Measurements from ENCODE around the gene GRPEL1. TPM values are rescaled to one million over a fixed set of nuclear protein-coding genes. Genes with fewer than 3 reads are reported as not detected.

The GRPEL1 gene
- total RNA-seq, 1 experiment from 2014 or later: 74.5 TPM

DNA sequence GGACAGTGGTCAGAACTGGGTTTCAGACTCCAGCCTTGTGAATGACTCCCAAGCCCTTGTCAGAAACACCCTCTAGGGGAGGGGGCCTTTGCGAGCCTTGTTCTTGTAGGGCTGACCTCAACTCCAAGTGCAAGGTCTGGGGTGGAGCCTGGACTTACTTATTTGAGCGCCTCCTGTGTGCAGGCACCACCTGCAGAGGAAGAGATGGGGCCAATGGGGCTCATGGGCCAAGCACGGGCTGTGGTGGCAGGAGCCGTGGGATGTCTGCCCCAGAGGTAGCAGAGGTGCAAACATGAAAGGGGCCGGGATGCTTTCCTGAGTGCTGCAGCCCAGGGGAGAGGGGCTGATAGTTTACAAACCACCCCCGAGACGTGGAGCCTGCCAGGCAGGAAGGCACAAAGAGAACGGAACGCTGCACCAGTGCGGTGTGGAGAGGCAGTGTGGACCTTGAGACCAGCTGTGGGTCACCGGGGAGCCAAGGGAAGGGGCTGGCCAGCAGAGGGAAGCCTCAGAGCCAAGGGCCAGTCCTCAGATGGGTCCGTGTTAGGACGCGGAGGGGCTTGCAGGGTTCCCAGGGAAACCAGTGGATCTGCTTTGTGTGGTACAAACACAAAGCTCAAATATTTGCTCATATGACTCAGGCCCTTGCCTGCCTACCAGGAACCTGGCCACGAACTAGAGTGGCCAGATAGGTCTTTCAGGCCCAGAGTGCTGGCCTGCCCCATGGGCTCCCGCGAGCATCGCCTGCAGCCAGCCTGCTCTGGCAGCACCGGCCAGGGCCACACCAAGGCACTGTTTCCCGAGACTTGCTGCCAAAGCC is 33.4 kb downstream of the GRPEL1 start:
- DNase-seq (peak; percentile 88), ATAC-seq (peak; percentile 92)
- peak overlapping the region; percentile 71 for H3K27ac ChIP-seq (ENCODE audit: low read length)
- peaks cover 10% of the 10 kb centered on the region; the same call in 1 of the 2 replicates for H3K36me3 ChIP-seq (ENCODE audit: low read depth, low read length)
- CTCF ChIA-PET: interaction anchor here (0.9 kb wide), 1 partner anchor 12 kb away, joined by 3 read pairs; no protein-coding TSS in a partner anchor
- H2AFZ ChIP-seq (ENCODE audit: low read length): peak overlapping the region; percentile 40
- no peaks in the 10 kb centered on the region for H3K9me3 ChIP-seq (ENCODE audit: low read length)
- no peaks in the 10 kb centered on the region for H3K79me2 ChIP-seq (ENCODE audit: low read length)
- H3K27me3 ChIP-seq (ENCODE audit: low read length): no peaks in the 10 kb centered on the region
- peak overlapping the region; percentile 70 for H3K4me2 ChIP-seq (ENCODE audit: low read length)
- H3K9ac ChIP-seq (ENCODE audit: low read length): peak overlapping the region; percentile 36
- no peaks in the 10 kb centered on the region for H3K9me2 ChIP-seq (replicated peaks; ENCODE audit: low read length)
- BruUV-seq (replicated peaks): no TSS peak
- no peaks in the 10 kb centered on the region for H4K20me1 ChIP-seq (ENCODE audit: low read length)
- TF ChIP-seq EZH2 (IDR thresholded peaks at IDR 0.05; ENCODE audit: low read length, unreplicated experiment) (no peak), EZH2phosphoT487 (IDR thresholded peaks at IDR 0.05; ENCODE audit: borderline replicate concordance, low read length) (no peak)
- TF ChIP-seq, protein P1, sequence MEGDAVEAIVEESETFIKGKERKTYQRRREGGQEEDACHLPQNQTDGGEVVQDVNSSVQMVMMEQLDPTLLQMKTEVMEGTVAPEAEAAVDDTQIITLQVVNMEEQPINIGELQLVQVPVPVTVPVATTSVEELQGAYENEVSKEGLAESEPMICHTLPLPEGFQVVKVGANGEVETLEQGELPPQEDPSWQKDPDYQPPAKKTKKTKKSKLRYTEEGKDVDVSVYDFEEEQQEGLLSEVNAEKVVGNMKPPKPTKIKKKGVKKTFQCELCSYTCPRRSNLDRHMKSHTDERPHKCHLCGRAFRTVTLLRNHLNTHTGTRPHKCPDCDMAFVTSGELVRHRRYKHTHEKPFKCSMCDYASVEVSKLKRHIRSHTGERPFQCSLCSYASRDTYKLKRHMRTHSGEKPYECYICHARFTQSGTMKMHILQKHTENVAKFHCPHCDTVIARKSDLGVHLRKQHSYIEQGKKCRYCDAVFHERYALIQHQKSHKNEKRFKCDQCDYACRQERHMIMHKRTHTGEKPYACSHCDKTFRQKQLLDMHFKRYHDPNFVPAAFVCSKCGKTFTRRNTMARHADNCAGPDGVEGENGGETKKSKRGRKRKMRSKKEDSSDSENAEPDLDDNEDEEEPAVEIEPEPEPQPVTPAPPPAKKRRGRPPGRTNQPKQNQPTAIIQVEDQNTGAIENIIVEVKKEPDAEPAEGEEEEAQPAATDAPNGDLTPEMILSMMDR (conservative IDR thresholded peaks at IDR 0.05; ENCODE audit: low read depth, low read length): no peak
- peaks cover 29% of the 10 kb centered on the region for H3K4me1 ChIP-seq (ENCODE audit: insufficient read depth, low read length)
- POLR2A ChIA-PET (ENCODE audit: unreplicated experiment): interaction anchor here (0.6 to 1.2 kb wide), 6 partner anchors 8 to 361 kb away, joined by 4 to 14 read pairs (median 5); partner anchors contain the start of genes GRPEL1 and TADA2B
- intact Hi-C loops (cut with micrococcal nuclease): no loop called here
- H3F3A ChIP-seq (ENCODE audit: low read length, unreplicated experiment): no peaks in the 10 kb centered on the region
- H3K4me3 ChIP-seq (ENCODE audit: low read length): no peak overlapping the region; the same call in 1 of the 2 replicates

DNA sequence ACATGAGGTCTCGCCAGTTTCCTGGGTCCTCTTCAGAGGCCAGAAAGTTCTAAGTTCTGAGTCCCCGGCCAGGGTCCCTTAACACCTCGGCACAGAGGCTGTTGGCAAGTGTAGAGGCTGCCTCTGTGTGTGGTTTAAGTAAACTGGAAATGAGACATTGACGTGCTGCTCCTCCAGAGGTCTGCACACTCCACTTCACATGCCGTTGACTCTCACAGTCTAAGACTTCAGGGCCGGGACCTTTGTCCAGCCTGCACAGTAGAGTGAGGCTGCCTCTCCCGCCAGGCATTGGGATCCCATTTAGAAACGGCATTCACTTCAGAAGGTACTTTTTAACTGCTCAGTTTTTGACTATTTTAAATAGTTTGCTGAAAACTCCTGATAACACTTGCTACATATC is 35.3 kb downstream of the GRPEL1 start:
- intact Hi-C loops (cut with micrococcal nuclease): no loop called here
- Histone ChIP-seq H3K4me2 (ENCODE audit: low read length) (no peak overlapping the region), H4K20me1 (ENCODE audit: low read length) (no peaks in the 10 kb centered on the region), H3K9ac (ENCODE audit: low read length) (no peak overlapping the region), H3K27ac (ENCODE audit: low read length) (no peak overlapping the region), H3K4me3 (ENCODE audit: low read length) (no peak overlapping the region), H3F3A (ENCODE audit: low read length, unreplicated experiment) (no peaks in the 10 kb centered on the region), H3K9me2 (replicated peaks; ENCODE audit: low read length) (no peaks in the 10 kb centered on the region), H2AFZ (ENCODE audit: low read length) (no peak overlapping the region), H3K27me3 (ENCODE audit: low read length) (no peaks in the 10 kb centered on the region), H3K9me3 (ENCODE audit: low read length) (no peaks in the 10 kb centered on the region), H3K79me2 (ENCODE audit: low read length) (no peaks in the 10 kb centered on the region), H3K4me1 (ENCODE audit: insufficient read depth, low read length) (peaks cover 29% of the 10 kb centered on the region), H3K36me3 (ENCODE audit: low read depth, low read length) (peaks cover 10% of the 10 kb centered on the region; the same call in 1 of the 2 replicates)
- TF ChIP-seq, protein P1 (conservative IDR thresholded peaks at IDR 0.05; ENCODE audit: low read depth, low read length): no peak
- no peak for TF ChIP-seq EZH2phosphoT487 (IDR thresholded peaks at IDR 0.05; ENCODE audit: borderline replicate concordance, low read length)
- TF ChIP-seq EZH2 (IDR thresholded peaks at IDR 0.05; ENCODE audit: low read length, unreplicated experiment): no peak
- BruUV-seq (replicated peaks): no TSS peak
- ChIA-PET CTCF (no interaction called here), POLR2A (ENCODE audit: unreplicated experiment) (no interaction called here)
- DNase-seq (no peak), ATAC-seq (no peak)
